Body of pancreas (tissue), 4 donors: ENCODE results near the gene IL1R2.

Source experiments
- POLR2A ChIP-seq, 3 donors: fragments of 450-650 bp; IDR thresholded peaks; one replicate each; pipeline ENCODE4 v1.6.1; 2016; ENCODE audit warnings: antibody characterized with exemption in 3 of 3, mild to moderate bottlenecking in 2 of 3
- TF ChIP-seq, protein P1 (sequence below), 7 experiments: fragments of 450-650 bp in 4 of 7; fragments of 200-600 bp in 3 of 7; sonication (generic) in 3 of 7; IDR thresholded peaks; one replicate each; pipeline ENCODE4 v1.5.1; 2016 to 2019; ENCODE audit warnings: antibody characterized with exemption in 7 of 7

DNA sequence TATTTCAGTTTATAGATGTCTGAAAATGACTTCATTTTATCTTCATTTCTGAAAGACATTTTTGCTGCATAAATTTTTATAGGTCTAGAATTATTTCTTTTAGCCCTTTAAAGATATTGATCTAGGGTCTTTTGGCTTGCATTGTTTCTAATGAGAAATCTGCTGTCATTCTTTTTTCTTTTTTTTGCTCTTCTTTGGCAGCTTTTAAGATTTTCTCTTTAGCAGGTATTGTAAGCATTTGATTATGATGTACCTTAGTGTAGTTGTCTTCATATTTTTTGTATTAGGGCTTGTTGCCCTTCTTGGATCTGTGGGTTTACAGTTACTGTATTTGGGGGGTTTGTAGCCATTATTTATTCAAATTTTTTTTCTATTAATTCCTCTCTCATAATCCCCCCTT is 84.8 kb downstream of the IL1R2 start:
- TF ChIP-seq, protein P1, sequence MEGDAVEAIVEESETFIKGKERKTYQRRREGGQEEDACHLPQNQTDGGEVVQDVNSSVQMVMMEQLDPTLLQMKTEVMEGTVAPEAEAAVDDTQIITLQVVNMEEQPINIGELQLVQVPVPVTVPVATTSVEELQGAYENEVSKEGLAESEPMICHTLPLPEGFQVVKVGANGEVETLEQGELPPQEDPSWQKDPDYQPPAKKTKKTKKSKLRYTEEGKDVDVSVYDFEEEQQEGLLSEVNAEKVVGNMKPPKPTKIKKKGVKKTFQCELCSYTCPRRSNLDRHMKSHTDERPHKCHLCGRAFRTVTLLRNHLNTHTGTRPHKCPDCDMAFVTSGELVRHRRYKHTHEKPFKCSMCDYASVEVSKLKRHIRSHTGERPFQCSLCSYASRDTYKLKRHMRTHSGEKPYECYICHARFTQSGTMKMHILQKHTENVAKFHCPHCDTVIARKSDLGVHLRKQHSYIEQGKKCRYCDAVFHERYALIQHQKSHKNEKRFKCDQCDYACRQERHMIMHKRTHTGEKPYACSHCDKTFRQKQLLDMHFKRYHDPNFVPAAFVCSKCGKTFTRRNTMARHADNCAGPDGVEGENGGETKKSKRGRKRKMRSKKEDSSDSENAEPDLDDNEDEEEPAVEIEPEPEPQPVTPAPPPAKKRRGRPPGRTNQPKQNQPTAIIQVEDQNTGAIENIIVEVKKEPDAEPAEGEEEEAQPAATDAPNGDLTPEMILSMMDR (IDR thresholded peaks at IDR 0.05) = no peak
- TF ChIP-seq POLR2A (IDR thresholded peaks at IDR 0.05) = no peak
